A673 (cell line): Measurements from ENCODE around the gene AQP12A. TPM values are rescaled to one million over a fixed set of nuclear protein-coding genes. Genes with fewer than 3 reads are reported as not detected.

Source experiments
- BruUV-seq: library from RNA; stranded (reverse); fragments of 400-500 nt; replicated peaks from 2 replicates; lab custom pipeline; 2021; lab: Mats Ljungman, UMichigan
- CTCF ChIA-PET: fragments of 300-600 bp; sonication (Branson Sonifier 250); formaldehyde crosslinking; loops from one replicate; lab custom pipeline; 2022; ENCODE audit warnings: antibody characterized with exemption; lab: Charles Lee
- POLR2A ChIA-PET: fragments of 300-600 bp; sonication (Branson Sonifier 250); formaldehyde crosslinking; loops from one replicate; lab custom pipeline; 2022; ENCODE audit warnings: antibody characterized with exemption; ENCODE audit not compliant: low non-redundant PET; lab: Charles Lee
- DNase-seq: peaks from one replicate; pipeline ENCODE4 v3.0.0-alpha.2; 2015; ENCODE audit warnings: low spot score
- H3K27ac ChIP-seq: fragments of 200-600 bp; sonication (generic); 2 replicates; pipeline ENCODE4 v1.5.1; 2016; ENCODE audit warnings: mixed run types, low read depth, mild to moderate bottlenecking, mixed read lengths, antibody characterized with exemption, low read length; ENCODE audit not compliant: poor library complexity, severe bottlenecking
- H3K27me3 ChIP-seq: fragments of 200-600 bp; sonication (generic); replicated peaks from 2 replicates; pipeline ENCODE4 v1.6.1; 2017; ENCODE audit warnings: mixed run types, low read depth, mild to moderate bottlenecking, mixed read lengths, antibody characterized with exemption, low read length; ENCODE audit not compliant: insufficient read depth, poor library complexity
- H3K36me3 ChIP-seq: fragments of 200-600 bp; sonication (generic); 2 replicates; pipeline ENCODE4 v1.6.1; 2016; ENCODE audit warnings: mixed run types, mild to moderate bottlenecking, mixed read lengths, antibody characterized with exemption, low read length; ENCODE audit not compliant: insufficient read depth, poor library complexity, severe bottlenecking
- H3K4me1 ChIP-seq: fragments of 200-600 bp; sonication (generic); 2 replicates; pipeline ENCODE4 v1.6.1; 2017; ENCODE audit warnings: mixed run types, mild to moderate bottlenecking, mixed read lengths, antibody characterized with exemption, low read length; ENCODE audit not compliant: insufficient read depth, poor library complexity, severe bottlenecking
- H3K4me3 ChIP-seq: fragments of 200-600 bp; sonication (generic); 2 replicates; pipeline ENCODE4 v1.5.1; 2016; ENCODE audit warnings: low read depth, mixed run types, mild to moderate bottlenecking, mixed read lengths, low read length; ENCODE audit not compliant: poor library complexity, severe bottlenecking
- H3K9me3 ChIP-seq: fragments of 200-600 bp; sonication (generic); 2 replicates; pipeline ENCODE4 v1.6.1; 2016; ENCODE audit warnings: mixed run types, low read depth, mild to moderate bottlenecking, mixed read lengths, antibody characterized with exemption, low read length; ENCODE audit not compliant: poor library complexity, severe bottlenecking
- CTCF ChIP-seq: fragments of 300-800, 200-600 bp; sonication (generic); conservative IDR thresholded peaks from 2 replicates; pipeline ENCODE4 v1.5.1; 2017; ENCODE audit warnings: low read depth, mild to moderate bottlenecking, antibody characterized with exemption, low read length, moderate library complexity, mixed read lengths
- EZH2 ChIP-seq: fragments of 200-600 bp; sonication (generic); IDR thresholded peaks from 2 replicates; pipeline ENCODE4 v1.6.1; 2017; ENCODE audit warnings: borderline replicate concordance, low read depth, mild to moderate bottlenecking, mixed read lengths, antibody characterized with exemption, low read length; ENCODE audit not compliant: poor library complexity, severe bottlenecking
- intact Hi-C: fragments of 100-400 bp; cut with micrococcal nuclease; formaldehyde crosslinking; loops from one replicate; pipeline ENCODE4 v1.10.0; 2022; ENCODE audit not compliant: unreplicated experiment
- total RNA-seq: library from RNA; stranded (reverse); gene quantifications from 2 replicates; pipeline ENCODE4 v1.2.3, GENCODE V29; 2021

Gene AQP12A
- total RNA-seq, 1 experiment from 2014 or later: not detected

GRCh38 chr2:240644859-240645301 lies 46.8 kb upstream of the AQP12A start:
- TF ChIP-seq CTCF (no peak), EZH2 (no peak)
- Histone ChIP-seq H3K4me1 (no peaks in the 10 kb centered on the region), H3K27ac (no peak overlapping the region), H3K27me3 (peaks cover 54% of the 10 kb centered on the region), H3K36me3 (no peaks in the 10 kb centered on the region), H3K9me3 (no peaks in the 10 kb centered on the region), H3K4me3 (no peak overlapping the region)
- POLR2A ChIA-PET: no interaction called here
- no peak for DNase-seq
- CTCF ChIA-PET: no interaction called here
- BruUV-seq: no TSS peak
- intact Hi-C loops: no loop called here

- DNase-seq: no peak
- Histone ChIP-seq H3K4me1 (no peaks in the 10 kb centered on the region), H3K9me3 (no peaks in the 10 kb centered on the region), H3K27me3 (peaks cover 58% of the 10 kb centered on the region), H3K4me3 (no peak overlapping the region), H3K36me3 (no peaks in the 10 kb centered on the region), H3K27ac (no peak overlapping the region)
- ChIA-PET POLR2A (no interaction called here), CTCF (no interaction called here)
- intact Hi-C loops: no loop called here
- TF ChIP-seq EZH2: no peak
- no peak for TF ChIP-seq CTCF
- BruUV-seq: no TSS peak
Measured at GRCh38 chr2:240645346-240645745, 46.3 kb upstream of the AQP12A start.

- Histone ChIP-seq H3K4me1 (no peaks in the 10 kb centered on the region), H3K27me3 (peaks cover 62% of the 10 kb centered on the region), H3K36me3 (no peaks in the 10 kb centered on the region), H3K4me3 (no peak overlapping the region), H3K9me3 (no peaks in the 10 kb centered on the region), H3K27ac (no peak overlapping the region)
- BruUV-seq: no TSS peak
- TF ChIP-seq EZH2 (no peak), CTCF (no peak)
- POLR2A ChIA-PET: no interaction called here
- no peak for DNase-seq
- intact Hi-C loops: no loop called here
- CTCF ChIA-PET: no interaction called here
Measured at GRCh38 chr2:240645801-240646175, 45.9 kb upstream of the AQP12A start.
